Ammon's horn (tissue), 1 donor: ENCODE results near the gene CREBBP.

Source experiments
- DNase-seq: peaks from one replicate; pipeline ENCODE4 v3.0.0-alpha.2; 2016; ENCODE audit warnings: low spot score

CREBBP gene

DNA sequence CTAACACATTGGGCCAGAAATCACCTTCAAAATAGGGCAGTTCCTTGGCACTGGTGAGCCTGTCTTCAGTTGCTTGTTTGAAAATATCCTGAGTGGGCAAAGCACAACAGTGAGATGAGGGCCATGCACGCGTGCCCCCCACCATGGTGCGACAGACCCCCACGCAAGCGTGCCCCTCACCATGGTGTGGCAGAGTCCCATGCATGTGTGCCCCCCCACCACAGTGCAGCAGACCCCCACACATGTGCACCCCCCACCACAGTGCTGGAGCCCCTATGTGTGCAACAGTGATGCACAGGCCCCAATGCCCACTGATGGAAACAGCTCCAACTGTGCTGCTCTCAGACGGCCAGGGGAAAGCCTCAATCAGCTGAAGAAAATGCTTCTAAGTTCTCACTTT is 144.4 kb downstream of the CREBBP start:
- DNase-seq: no peak

DNA sequence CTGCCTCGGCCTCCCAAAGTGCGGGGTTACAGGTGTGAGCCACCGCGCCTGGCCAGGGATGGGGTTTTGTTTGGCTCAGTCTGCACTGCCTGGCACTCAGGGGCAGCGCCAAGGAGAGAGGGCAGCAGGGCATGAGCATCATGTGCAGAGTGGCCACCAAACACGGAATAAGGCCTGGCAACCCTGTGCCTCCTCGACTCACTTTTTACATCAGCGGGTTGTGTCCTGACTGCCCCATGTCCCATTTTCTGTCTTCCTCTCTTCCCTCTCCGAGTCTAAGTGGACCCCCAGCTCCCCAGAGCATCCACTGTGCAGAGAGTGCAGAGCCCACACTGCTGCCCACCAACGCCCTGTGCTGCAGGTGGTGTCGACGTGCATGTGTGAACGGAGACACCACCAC is 145.0 kb downstream of the CREBBP start:
- no peak for DNase-seq

GRCh38 chr16:3734758-3735221 is 145.7 kb downstream of the CREBBP start:
- peak; percentile 13 for DNase-seq

- DNase-seq: no peak
Observed at GRCh38 chr16:3734084-3734757, 146.3 kb downstream of the CREBBP start.

DNA sequence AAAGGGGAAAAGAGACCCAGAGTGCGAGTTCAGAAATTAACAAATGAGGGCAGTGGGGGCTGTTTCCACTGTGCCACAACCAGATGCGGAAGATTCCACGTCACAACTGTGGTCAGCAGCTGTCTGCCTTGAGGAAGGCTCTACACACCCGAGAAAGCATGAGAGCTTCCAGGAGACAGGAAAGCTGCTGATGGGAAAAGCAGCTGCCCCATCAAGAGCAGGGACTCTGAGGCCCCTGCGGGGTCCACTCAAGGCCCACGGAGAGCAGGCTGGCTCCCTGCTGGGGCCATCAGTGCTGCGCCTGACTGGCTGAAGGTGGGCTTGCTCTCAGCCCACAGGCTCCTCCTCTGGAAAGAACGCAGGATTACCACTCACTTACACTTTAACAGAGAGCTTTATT is 148.3 kb downstream of the CREBBP start:
- no peak for DNase-seq

- DNase-seq: no peak
Observed at GRCh38 chr16:3731126-3731935, 149.2 kb downstream of the CREBBP start.

GRCh38 chr16:3730161-3731125 is 150.1 kb downstream of the CREBBP start:
- no peak for DNase-seq

DNA sequence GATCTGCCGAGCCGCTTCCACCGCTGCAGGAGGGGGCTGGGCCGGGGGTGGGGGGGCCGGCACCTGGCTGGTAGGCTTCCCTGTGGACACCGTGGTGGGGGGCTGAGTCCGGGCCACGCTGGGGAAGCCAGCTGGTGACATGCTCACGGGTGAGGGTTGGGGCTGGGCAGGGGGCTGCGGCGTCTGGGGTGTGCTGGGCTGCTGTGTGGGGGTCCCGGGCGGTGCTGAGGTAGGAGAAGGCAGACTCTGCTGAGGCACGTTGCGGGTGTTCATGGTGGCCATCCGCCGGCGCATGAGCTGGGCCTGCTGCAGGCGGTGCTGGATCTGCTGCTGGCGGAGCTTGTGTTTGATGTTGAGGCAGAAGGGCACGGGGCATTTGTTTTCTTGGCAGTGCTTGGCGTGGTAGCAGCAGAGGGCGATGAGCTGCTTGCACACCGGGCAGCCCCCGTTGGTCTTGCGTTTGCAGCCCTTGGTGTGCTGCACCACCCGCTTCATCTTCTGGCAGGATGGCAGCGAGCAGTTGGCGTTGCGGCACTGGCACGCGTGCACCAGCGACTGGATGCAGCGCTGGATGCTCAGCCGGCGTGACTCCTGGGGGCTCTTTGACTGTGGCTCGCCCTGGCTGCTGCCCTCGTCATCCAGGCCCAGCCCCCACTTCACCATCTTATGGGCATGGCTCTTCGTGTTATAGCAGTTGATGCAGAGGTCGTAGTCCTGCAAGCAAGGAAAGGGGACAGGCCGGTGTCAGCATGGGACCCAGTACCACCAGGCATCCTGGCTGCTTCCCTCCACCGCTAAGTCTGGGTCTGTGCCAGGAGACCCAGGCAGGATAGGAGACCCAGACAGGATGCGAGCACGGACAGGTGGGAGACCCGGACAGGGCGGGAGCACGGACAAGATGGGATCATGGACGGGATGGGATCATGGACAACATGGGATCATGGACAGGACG is 151.1 kb downstream of the CREBBP start:
- no peak for DNase-seq

DNA sequence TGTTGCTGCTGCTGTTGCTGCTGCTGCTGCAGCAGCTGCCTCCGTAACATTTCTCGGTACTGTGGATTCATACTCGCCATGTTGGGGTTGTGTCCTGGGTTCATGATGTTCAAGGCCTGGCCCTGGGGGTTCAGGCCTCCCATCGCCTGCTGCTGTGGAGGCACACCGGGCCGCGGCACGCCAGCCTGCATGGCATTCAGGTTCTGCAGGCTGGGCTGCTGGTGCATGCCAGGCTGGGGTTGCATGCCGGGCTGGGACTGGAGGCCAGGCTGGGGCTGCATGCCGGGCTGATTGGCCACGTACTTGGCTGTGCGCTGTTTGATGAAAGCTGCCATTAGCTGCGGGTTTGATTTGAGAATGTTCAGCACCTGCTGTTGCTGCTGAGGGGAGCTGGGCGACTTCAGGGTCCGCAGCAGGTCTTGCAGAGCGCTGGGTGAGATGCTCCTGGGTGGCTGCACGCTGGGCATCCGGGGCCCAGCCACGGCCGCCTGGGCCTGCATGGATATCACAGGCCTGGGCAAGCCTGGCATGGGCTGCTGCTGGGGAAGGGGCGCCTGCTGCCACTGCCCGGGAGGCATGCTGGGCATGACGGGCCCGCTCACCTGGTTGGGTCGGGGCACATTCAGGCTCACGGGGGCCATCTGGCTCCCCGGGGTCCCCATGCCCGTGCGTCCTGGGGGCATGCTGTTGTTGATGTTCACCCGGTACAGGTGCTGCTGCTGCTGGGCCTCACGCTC is 151.9 kb downstream of the CREBBP start:
- DNase-seq: no peak

GRCh38 chr16:3727806-3728381 is 152.6 kb downstream of the CREBBP start:
- DNase-seq: no peak

DNA sequence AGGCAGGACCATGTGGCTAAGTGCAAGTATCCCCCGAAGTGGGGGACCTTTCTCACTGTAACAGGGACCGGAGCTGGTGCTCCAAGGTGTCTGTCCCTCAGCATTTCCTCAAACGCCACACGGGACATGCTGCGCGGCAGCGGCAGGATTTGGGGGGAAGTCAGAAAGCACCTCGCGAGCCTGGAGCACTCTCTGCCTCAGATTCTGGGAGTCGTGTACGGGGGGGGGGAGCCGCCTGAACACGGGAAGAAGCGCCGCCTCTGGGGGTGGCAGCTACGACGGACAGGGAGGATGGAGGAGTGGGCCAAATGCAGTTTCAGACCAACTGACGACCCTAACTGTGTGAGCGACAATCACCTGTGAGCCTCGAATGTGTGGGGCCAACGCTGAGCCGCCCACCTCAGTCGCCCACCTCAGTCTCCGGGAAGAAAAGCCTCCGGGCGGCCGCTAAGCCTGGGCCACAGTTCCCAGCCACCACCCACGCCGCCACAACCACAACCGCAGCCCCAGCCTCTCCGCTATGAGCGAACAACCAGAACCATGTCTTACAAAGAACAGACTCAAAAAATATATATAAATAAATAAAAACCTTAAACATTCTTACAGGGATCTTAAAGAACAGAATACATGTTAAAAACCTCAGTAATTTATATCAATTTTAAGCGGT is 154.4 kb downstream of the CREBBP start:
- no peak for DNase-seq

- no peak for DNase-seq
Observed at GRCh38 chr16:3725276-3725675, 155.2 kb downstream of the CREBBP start.

- DNase-seq: no peak
Observed at GRCh38 chr16:3722508-3722907, 158.0 kb downstream of the CREBBP start.

- DNase-seq: no peak
Observed at GRCh38 chr16:3720418-3720817, 160.1 kb downstream of the CREBBP start.

- no peak for DNase-seq
Observed at GRCh38 chr16:3718628-3719027, 161.9 kb downstream of the CREBBP start.

DNA sequence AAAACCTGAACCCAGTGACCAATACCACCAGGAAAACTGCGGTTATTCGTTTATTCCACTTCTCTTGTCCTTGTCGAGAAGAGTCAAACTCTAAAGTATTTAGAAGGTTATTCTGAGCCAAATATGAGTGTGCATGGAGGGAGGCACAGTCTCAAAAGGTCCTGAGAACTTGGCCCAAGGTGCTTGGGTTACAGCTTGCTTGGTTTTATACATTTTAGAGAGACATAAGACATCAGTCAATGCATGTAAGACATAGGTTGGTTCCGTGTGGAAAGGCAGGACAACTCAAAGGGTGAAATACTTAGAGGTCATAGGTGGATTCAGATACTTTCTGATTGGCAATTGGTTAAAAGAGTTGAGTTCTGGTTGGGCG is 162.5 kb downstream of the CREBBP start:
- DNase-seq: no peak

GRCh38 chr16:3717235-3718018 is 163.1 kb downstream of the CREBBP start, which contains the start of gene TRAP1:
TSS of gene TRAP1 (minus strand) at chr16:3717524. CDS start at chr16:3717508, 16 bp downstream.
- DNase-seq: peak; percentile 93

DNA sequence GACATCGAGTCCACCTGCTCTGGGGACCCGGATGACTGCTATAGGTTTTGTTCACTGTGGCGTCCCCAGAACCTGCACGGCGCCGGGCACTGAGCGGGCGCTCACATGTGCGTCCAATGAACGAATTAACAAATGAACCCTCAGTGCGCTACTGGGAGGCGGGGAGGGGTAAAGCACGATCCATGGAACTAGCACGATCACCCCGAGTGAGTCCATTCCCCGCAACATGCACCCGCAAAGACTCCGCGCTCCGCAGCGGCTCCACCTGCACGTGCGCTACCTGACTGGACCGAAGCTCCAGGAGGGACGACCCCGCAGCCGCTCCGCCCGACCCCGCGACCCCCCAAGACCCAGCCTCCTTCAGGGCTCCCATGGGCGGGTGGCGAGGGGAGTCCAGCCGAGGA is 163.7 kb downstream of the CREBBP start:
- DNase-seq: no peak

DNA sequence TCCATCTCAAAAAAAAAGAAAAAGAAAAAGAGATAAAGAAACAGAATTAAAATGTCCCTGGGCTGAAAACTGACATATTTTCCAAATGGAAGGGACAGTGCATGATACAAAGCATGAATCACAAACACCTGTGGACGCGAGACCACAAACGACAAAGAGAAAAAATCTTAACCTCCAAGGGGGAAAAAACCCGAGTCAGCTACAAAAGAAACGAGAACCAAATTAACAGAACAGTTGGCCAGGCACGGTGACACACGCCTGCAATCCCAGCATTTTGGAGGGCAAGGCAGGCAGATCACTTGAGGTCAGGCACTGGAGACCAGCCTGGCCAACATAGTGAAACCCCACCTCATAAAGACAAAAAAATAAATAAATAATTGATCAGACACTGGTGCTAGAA is 165.1 kb downstream of the CREBBP start:
- no peak for DNase-seq
